ENCODE results near the gene DRAM1. TPM values are rescaled to one million over a fixed set of nuclear protein-coding genes. Genes with fewer than 3 reads are reported as not detected.

The DRAM1 gene
- total and polyA plus RNA-seq, 2 donors (not counting 1 experiment from before 2014, with no cell fraction given), result 2.1 to 10.2 TPM

DNA sequence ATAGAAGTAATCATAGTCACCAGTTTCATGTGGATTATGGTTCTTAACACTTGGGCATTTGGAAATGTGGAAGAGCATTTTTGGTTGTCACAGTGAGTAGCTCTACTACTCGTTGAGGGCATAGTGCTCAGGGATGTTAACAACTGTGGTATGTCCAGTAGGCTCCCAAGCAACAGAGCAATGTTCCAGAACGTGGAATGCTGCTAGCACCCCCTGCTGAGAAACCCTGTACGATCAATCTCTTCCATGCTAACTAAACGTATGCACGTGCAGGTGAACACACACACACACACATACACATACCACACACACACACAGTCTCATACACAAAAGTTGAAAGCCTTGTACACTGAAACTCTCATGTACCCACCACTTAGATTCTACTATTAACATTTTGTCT is 30.1 kb upstream of the DRAM1 start:
- no peaks in the 10 kb centered on the region for H3K4me1 ChIP-seq (ENCODE audit: control insufficient read depth in 2 of 2, insufficient read depth in 2 of 2, low read length in 2 of 2)
- no peaks in the 10 kb centered on the region for H3K36me3 ChIP-seq (replicated peaks in 1 of 2; ENCODE audit: control extremely low read depth in 1 of 2, control insufficient read depth in 1 of 2, extremely low read depth in 1 of 2, insufficient read depth in 2 of 2, low read length in 1 of 2)
- no peak overlapping the region for H3K27ac Mint-ChIP-seq
- ATAC-seq (ENCODE audit: low read depth) (no peak), DNase-seq (no peak)
- intact Hi-C loops (cut with micrococcal nuclease), result no loop called here
- no peak overlapping the region for H3K4me2 ChIP-seq (replicated peaks; ENCODE audit: low read depth, low read length, poor library complexity, severe bottlenecking)
- WGBS (ENCODE audit: insufficient coverage), result 89% methylated on average over 5 of the region's 5 CpGs
- no peak overlapping the region for H3K4me3 Mint-ChIP-seq
- CTCF ChIA-PET, result interaction anchor here (0.8 kb wide), 1 partner anchor 9 kb away, joined by 3 read pairs; no protein-coding TSS in a partner anchor
- POLR2A ChIA-PET, result no interaction called here
- no peaks in the 10 kb centered on the region for H3K9me3 ChIP-seq (ENCODE audit: control extremely low read depth in 1 of 3, control insufficient read depth in 2 of 3, insufficient read depth in 1 of 3, low read length in 2 of 3)
- no peaks in the 10 kb centered on the region for H3K27me3 Mint-ChIP-seq
- no peak overlapping the region for H3K4me3 ChIP-seq (ENCODE audit: control extremely low read depth in 1 of 5, extremely low read depth in 1 of 5, insufficient read depth in 1 of 5, low read depth in 2 of 5, low read length in 4 of 5)
- peaks cover 10% of the 10 kb centered on the region for H3K4me1 Mint-ChIP-seq
- no peak overlapping the region for H3K27ac ChIP-seq (ENCODE audit: low read length in 2 of 2)
- no peak overlapping the region for H3K9ac ChIP-seq (ENCODE audit: low read length)
- H3K27me3 ChIP-seq (replicated peaks in 1 of 4; ENCODE audit: control extremely low read depth in 1 of 4, control insufficient read depth in 3 of 4, insufficient read depth in 4 of 4, low read length in 3 of 4), result no peaks in the 10 kb centered on the region
- H3K79me2 ChIP-seq (ENCODE audit: control insufficient read depth, insufficient read depth, low read length), result no peaks in the 10 kb centered on the region
- TF ChIP-seq, protein P1, sequence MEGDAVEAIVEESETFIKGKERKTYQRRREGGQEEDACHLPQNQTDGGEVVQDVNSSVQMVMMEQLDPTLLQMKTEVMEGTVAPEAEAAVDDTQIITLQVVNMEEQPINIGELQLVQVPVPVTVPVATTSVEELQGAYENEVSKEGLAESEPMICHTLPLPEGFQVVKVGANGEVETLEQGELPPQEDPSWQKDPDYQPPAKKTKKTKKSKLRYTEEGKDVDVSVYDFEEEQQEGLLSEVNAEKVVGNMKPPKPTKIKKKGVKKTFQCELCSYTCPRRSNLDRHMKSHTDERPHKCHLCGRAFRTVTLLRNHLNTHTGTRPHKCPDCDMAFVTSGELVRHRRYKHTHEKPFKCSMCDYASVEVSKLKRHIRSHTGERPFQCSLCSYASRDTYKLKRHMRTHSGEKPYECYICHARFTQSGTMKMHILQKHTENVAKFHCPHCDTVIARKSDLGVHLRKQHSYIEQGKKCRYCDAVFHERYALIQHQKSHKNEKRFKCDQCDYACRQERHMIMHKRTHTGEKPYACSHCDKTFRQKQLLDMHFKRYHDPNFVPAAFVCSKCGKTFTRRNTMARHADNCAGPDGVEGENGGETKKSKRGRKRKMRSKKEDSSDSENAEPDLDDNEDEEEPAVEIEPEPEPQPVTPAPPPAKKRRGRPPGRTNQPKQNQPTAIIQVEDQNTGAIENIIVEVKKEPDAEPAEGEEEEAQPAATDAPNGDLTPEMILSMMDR (IDR thresholded peaks at IDR 0.05), result no peak
- TF ChIP-seq EZH2 (IDR thresholded peaks at IDR 0.05; ENCODE audit: borderline replicate concordance, insufficient read depth, low read depth, low read length, poor library complexity, severe bottlenecking), result no peak
- H4K20me1 ChIP-seq (ENCODE audit: control insufficient read depth, insufficient read depth, low read length, poor library complexity, severe bottlenecking), result no peaks in the 10 kb centered on the region
- no peaks in the 10 kb centered on the region for H3K9me3 Mint-ChIP-seq (ENCODE audit: insufficient read depth)
- H2AFZ ChIP-seq (ENCODE audit: insufficient read depth, low read depth, low read length, poor library complexity, severe bottlenecking), result no peak overlapping the region

- WGBS (ENCODE audit: insufficient coverage), result no CpG with 5 or more reads among the region's 1 CpG
- ATAC-seq (ENCODE audit: low read depth), result no peak
- H3K36me3 ChIP-seq (replicated peaks in 1 of 2; ENCODE audit: control extremely low read depth in 1 of 2, control insufficient read depth in 1 of 2, extremely low read depth in 1 of 2, insufficient read depth in 2 of 2, low read length in 1 of 2), result no peaks in the 10 kb centered on the region
- H3K9ac ChIP-seq (ENCODE audit: low read length), result no peak overlapping the region
- CTCF ChIA-PET, result no interaction called here
- Mint-ChIP-seq H3K4me3 (no peak overlapping the region), H3K4me1 (peaks cover 20% of the 10 kb centered on the region), H3K27me3 (no peaks in the 10 kb centered on the region), H3K9me3 (ENCODE audit: insufficient read depth) (no peaks in the 10 kb centered on the region), H3K27ac (no peak overlapping the region)
- H3K27ac ChIP-seq (ENCODE audit: low read length in 2 of 2), result no peak overlapping the region
- peaks cover 12% of the 10 kb centered on the region in 2 donors for H3K4me1 ChIP-seq (ENCODE audit: control insufficient read depth in 2 of 2, insufficient read depth in 2 of 2, low read length in 2 of 2)
- POLR2A ChIA-PET, result no interaction called here
- H3K79me2 ChIP-seq (ENCODE audit: control insufficient read depth, insufficient read depth, low read length), result no peaks in the 10 kb centered on the region
- intact Hi-C loops (cut with micrococcal nuclease), result no loop called here
- no peak overlapping the region for H2AFZ ChIP-seq (ENCODE audit: insufficient read depth, low read depth, low read length, poor library complexity, severe bottlenecking)
- DNase-seq, result no peak
- no peaks in the 10 kb centered on the region for H4K20me1 ChIP-seq (ENCODE audit: control insufficient read depth, insufficient read depth, low read length, poor library complexity, severe bottlenecking)
- H3K9me3 ChIP-seq (ENCODE audit: control extremely low read depth in 1 of 3, control insufficient read depth in 2 of 3, insufficient read depth in 1 of 3, low read length in 2 of 3), result no peaks in the 10 kb centered on the region
- TF ChIP-seq, protein P1 (IDR thresholded peaks at IDR 0.05), result no peak
- no peak for TF ChIP-seq EZH2 (IDR thresholded peaks at IDR 0.05; ENCODE audit: borderline replicate concordance, insufficient read depth, low read depth, low read length, poor library complexity, severe bottlenecking)
- no peak overlapping the region for H3K4me3 ChIP-seq (ENCODE audit: control extremely low read depth in 1 of 5, extremely low read depth in 1 of 5, insufficient read depth in 1 of 5, low read depth in 2 of 5, low read length in 4 of 5)
- no peaks in the 10 kb centered on the region for H3K27me3 ChIP-seq (replicated peaks in 1 of 4; ENCODE audit: control extremely low read depth in 1 of 4, control insufficient read depth in 3 of 4, insufficient read depth in 4 of 4, low read length in 3 of 4)
- H3K4me2 ChIP-seq (replicated peaks; ENCODE audit: low read depth, low read length, poor library complexity, severe bottlenecking), result no peak overlapping the region
Measured at GRCh38 chr12:101850199-101850598, 27.2 kb upstream of the DRAM1 start.

Measured in B cell (primary cell).